RCC 7860 (cell line): Measurements from ENCODE around the gene MOK.

ENCODE experiments used
- DNase-seq: peaks from one replicate; pipeline ENCODE4 v3.0.0-alpha.2; 2015; ENCODE audit warnings: low spot score
- FAIRE-seq: peaks from 2 replicates; lab custom pipeline; 2012; peaks lifted over from hg19 to GRCh38; lab: Jason Lieb, UNC

Gene MOK

DNA sequence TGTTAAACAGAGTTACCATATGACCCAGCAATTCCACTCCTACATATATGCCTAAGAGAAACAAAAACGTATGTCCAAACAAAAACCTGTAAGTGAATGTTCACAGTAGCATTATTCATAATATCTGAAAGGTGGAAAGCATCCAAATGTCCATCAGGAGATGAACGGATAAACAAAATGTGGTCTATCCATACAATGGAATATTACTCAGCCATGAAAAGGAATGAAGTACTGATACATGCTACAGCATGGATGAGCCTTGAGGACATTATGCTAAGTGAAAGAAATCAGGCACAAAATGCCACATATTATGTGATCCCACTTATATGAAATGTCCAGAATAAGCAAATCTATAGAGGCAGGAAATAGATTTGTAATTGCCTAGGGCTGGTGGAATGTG lies 16.8 kb downstream of the MOK start:
- FAIRE-seq (no peak), DNase-seq (no peak)

DNA sequence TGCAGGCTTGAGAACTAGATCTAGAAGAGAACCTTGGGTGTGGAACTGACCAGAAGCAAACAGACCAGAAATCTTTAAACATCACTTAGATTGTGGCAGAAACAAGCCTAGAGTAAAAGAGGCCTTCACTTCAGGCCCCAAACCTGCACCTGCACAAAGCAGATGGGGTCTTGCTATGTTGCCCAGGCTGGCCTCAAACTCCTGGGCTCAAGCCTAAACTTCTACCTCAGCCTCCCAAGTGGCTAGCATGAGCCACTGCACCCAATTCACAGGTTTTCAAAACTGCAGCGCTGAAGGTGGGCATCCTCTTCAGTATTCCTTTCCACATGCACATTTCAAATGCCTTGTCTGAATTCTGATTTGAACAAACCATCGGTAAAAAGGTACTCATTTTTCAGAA lies 19.9 kb downstream of the MOK start:
- DNase-seq (no peak), FAIRE-seq (no peak)

DNA sequence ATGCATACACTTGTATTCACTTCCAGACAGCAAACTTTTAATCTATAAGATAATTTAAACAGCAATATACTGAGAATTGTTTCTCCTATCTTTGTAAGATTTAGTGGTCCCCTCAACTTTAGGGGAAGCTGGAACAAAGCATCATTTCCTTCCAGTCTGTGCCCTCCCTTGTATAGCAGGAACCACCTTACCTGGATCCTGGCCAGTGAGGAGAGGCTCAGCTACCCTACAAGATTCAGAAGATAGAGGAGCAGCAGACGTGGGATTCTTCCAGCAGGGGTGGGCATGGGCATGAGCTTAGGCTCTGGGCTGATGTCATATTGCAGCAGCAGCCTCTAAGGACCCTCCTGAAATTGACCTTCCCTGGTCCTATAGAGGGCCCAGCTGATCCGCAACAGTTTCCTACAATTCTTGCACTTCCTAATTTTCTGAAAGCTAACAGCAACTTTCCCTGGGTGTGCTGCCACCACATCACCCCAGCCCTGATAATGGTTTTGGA lies 21.3 kb downstream of the MOK start:
- FAIRE-seq (no peak), DNase-seq (no peak)

DNA sequence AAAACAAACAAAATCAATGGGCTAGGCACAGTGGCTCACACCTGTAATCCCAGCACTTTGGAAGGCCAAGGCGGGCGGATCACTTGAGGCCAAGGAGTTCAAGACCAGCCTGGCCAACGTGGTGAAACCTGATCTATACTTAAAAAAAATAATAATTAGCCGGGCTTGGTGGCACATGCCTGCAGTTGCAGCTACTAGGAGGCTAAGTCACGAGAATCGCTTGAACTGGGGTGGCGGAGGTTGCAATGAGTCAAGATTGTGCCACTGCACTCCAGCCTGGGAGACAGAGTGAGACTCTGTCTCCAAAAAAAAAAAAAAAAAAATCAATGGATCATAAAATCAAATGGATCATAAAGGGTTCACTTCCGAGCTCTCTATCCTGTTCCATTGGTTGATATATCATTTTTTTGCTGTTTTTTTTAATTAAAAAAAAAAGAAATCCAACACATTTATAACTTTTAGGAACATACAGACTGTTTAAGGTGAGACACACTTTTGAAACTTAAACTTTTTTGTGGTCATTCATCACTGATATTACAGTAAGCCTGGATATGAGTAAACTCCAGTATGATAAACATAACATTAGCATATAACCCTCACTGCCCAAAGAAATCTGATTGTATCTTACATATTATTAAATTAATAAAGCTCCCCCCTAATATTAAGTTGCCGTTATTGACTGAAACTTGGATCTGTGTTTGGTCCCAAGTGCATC lies 22.1 kb downstream of the MOK start:
- DNase-seq: no peak
- no peak for FAIRE-seq

- FAIRE-seq (peak; percentile 74), DNase-seq (peak; percentile 83)
Observed at GRCh38 chr14:102280376-102280962, 24.5 kb downstream of the MOK start.

DNA sequence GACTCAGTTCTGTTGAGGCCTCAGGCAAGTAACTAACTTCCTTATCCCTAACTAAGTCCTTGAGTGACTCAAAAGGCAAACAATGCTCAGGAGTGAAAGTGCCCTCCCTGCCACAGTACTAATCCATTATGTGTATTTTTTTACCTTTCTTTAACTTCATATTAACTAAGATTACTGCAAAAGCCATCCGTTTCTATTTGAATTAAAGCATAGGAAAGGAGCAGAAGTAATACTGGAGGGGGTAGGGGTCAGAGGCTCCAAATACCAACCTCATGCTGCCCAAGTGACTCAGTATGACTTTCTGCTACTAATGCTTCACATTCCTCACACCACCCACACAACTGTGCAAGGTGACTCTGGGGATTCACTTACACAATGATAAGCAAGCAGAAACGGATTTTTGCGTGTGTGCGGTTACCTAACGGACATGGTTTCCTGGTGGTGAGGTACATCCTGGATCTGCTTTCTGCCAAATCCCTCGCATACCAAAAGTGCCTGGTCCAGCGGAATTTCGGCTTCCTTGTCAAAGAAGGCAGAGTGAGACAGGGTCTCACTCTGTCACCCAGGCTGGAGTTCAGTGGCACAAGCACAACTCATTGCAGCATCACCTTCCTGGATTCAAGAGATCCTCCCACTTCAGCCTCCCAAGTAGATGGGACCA lies 25.1 kb downstream of the MOK start:
- FAIRE-seq (peak; percentile 94), DNase-seq (peak; percentile 97)

DNA sequence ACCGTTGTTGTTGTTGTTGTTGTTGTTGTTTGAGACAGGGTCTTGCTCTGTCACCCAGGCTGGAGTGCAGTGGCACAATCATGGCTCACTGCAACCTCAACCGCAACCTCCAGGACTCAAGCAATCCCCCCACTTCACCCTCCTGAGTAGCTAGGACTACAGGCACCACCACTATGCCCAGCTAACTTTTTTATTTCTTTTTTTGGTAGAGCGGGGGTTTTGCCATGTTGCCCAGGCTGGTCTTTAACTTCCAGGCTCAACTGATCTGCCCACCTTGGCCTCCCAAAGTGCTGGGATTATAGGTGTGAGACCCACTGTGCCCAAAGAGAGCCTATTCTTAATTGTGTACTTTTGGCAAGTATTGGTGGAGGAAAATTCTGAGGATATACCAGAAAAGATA lies 25.7 kb downstream of the MOK start:
- FAIRE-seq (no peak), DNase-seq (peak; percentile 36)

DNA sequence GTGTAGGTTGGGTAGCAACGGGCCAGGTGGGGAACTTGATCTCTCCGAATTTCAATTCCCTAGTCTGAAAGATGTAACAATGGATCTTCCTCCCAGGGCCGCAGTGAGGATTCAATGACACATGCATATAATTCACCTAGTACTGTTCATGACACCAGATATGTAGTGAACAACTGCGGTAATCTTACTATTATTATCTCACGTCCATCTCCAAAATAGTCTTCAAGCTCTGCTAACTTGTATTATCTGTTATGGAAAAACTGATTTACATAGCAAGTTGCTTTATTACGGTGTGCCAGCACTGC lies 26.4 kb downstream of the MOK start:
- FAIRE-seq (no peak), DNase-seq (no peak)

- DNase-seq: no peak
- no peak for FAIRE-seq
Observed at GRCh38 chr14:102277874-102278630, 26.9 kb downstream of the MOK start.

GRCh38 chr14:102275866-102276265 lies 29.1 kb downstream of the MOK start:
- DNase-seq: no peak
- FAIRE-seq: no peak

GRCh38 chr14:102272392-102272791 lies 32.6 kb downstream of the MOK start:
- FAIRE-seq (no peak), DNase-seq (no peak)

DNA sequence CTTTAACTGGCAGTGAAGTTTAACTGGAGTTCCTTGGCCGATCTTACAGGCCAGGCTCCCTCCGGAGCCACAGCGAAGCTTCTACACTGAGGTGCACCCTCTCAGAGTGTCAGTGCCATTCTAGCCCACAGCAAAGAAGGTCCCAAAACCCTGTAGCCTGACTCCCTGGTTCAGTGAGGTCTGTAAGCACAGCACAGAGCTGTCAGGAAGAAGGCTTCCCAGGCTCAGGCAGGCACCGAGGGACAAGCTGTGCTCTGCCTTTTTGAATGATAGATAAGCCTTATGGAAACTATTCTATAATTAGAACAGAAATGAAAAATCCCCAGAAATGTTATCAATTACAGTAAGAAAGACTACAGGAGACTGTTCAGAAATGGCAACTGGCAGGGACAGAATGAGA lies 40.2 kb downstream of the MOK start:
- no peak for FAIRE-seq
- DNase-seq: no peak

- DNase-seq (no peak), FAIRE-seq (no peak)
Observed at GRCh38 chr14:102264355-102264754, 40.6 kb downstream of the MOK start.

DNA sequence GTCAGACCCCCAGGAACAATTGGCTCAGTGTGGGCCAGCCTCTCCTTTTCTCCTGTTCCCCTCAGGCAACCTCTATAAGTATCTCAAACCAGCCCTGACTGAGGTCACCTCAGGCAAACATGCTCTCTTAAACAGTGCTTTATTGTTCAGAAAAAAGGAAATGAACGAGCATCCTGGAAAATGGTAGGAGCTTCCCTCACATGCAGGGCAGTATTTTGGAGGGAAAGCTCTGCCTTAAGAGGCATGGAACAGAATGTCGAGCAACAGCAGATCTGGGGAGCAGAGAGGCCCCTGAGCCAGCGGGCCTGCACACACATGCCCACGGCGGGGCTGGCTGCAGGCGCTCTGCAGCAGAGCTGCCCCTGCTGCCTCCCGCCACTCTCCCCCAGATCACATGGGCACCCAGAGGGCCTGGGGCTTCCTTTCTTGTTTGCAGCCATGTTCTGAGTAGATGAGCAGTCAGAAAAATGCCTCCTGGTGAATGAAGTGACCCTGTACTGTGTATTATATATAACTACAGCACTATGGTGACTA lies 42.0 kb downstream of the MOK start:
- DNase-seq: peak; percentile 32
- no peak for FAIRE-seq

DNA sequence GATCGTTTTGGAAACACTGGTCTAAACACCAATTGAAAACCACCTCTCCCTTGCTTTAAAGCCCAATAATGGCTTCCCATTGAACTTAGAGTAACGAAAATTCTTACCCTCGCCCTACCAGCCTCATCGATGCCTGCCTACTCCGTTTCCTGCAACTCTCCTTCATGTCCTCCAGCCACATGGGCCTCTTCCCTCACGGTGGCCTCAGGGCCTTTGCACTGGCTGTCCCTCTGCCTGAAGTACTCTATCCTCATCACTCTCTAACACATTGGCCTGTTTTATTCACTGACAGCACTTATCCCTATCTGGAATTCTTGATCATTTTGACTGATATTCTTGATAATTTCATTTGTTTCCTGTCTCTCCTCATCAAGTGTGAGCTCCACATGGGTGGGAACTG lies 46.8 kb downstream of the MOK start:
- FAIRE-seq (no peak), DNase-seq (no peak)

DNA sequence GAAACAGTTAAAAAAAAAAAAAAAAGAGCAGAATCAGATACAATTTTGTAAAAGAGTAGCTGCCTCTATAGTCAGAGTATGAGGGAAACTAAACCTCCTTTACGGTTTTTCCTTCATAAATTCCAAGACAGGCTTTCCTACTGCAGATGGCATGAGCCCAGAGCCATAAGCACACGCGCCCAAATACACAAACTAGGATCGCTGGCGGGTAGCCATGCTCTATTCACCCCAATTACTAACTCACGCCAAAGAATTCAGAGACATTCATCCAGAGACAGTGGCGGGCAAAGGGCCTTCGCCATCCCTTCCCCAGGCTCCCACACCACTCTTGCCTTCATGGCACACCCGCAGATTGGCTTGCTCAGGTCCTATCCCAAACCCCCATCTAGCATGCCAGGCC lies 48.2 kb downstream of the MOK start:
- FAIRE-seq (no peak), DNase-seq (no peak)

DNA sequence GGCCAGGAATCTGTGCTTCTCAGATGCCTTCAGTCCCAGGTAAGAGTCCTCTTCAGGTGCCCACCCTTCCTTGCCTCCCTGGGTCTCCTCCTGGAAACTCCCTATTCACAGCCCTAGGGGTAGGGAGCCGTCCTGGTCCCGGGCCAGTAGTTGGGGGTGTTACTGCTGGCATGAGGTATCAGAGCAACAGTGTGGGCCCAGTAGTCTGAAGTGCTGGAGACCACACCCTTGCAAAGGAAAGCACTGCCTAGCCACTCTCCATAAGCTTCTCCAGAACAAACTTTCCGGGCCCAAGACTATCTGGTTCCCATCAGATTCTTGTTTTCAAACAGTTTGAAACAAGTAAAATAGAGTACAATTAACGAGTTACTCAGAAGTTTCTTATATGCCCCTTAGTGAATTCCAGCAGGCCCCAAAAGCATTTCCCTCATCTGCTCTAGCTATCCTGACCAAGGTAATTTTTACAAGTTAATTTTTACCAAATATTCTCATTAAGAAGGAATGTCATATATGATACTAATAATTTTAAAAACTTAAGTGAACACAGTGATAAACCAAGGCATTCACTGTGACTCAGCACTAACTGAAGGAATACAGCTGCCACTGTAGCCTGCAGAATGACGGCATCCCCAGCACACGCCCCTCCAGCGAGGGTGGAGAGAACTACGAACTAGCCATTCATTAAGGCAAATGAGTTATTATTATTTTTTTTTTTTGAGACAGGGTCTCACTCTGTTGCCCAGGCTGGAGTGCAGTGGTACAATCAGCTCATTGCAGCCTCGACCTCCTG lies 49.4 kb downstream of the MOK start:
- FAIRE-seq: peak; percentile 78
- DNase-seq: peak; percentile 65

- FAIRE-seq (no peak), DNase-seq (no peak)
Observed at GRCh38 chr14:102252834-102253801, 51.8 kb downstream of the MOK start.

DNA sequence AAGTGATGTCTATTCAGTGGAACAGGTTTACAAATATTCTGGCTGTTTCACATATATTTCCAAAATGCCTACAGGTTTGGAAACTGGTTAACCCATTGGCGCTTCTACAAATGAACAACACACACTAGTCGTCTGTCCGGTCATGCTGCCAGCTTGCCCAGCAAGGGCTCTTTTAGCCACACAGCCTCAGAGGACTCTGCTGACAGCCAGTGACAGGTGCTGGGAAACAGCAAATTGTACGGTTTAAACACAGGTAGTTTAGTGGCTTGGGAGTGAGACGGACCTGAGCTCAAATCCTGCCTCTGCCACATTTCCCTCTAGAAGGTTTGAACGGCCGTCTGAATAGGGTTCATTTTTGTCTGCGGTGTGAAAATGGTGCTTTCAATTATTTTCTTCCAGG lies 53.8 kb downstream of the MOK start:
- DNase-seq (no peak), FAIRE-seq (no peak)
